NT2/D1 (cell line): ENCODE data around the gene NR2F1-AS1.

ENCODE experiments used
- YY1 ChIP-seq: IDR thresholded peaks from 2 replicates; pipeline ENCODE4 v1.6.1; 2011; ENCODE audit not compliant: insufficient read length, insufficient read depth
- ZNF274 ChIP-seq: IDR thresholded peaks from 2 replicates; pipeline ENCODE4 v1.6.1; 2011; ENCODE audit warnings: mild to moderate bottlenecking, low read depth, low read length

DNA sequence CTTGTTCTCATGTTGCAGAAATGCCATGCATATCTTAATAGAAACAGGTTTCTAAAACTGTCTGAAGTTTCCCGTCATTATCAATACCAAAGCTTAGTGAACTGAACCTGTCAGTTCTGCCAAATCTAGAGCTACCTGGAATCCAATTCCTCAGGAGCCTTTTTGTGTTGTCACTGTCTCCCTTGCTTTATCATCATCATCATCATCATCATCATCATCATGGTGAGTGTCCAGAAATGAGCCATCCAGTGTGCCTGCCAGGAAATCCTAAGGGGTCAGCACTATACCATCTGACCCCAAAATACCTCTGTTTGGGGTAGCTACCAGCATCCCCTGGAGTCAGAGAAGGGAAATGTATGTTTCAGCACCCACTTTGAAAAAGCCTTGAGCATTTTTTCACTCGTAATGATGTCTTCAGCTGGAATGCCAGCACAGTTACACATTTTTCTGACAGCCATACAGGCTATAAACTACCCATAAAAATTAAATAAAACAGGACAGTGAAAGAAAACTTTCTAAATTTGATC lies 150.3 kb downstream of the NR2F1-AS1 start:
- TF ChIP-seq ZNF274 (no peak), YY1 (no peak)
